Caco-2 (cell line): Measurements from ENCODE around the gene A2M. TPM values are rescaled to one million over a fixed set of nuclear protein-coding genes. Genes with fewer than 3 reads are reported as not detected.

Experiments used
- BruUV-seq: library from RNA; stranded (reverse); fragments of 400-500 nt; replicated peaks from 2 replicates; lab custom pipeline; 2021; lab: Mats Ljungman, UMichigan
- CTCF ChIA-PET: fragments of 300-600 bp; sonication (Branson Sonifier 250); formaldehyde crosslinking; loops from one replicate; lab custom pipeline; 2022; ENCODE audit warnings: antibody characterized with exemption; lab: Charles Lee
- POLR2A ChIA-PET: fragments of 300-600 bp; sonication (Branson Sonifier 250); formaldehyde crosslinking; loops from one replicate; lab custom pipeline; 2022; ENCODE audit warnings: antibody characterized with exemption; lab: Charles Lee
- DNase-seq, 2 experiments: peaks; one replicate each; pipeline versions ENCODE4 v3.0.0 to v3.0.0-alpha.2; 2020 to 2022
- H3K27me3 ChIP-seq: replicated peaks from 2 replicates; pipeline ENCODE4 v1.6.0; 2011; ENCODE audit warnings: low read length; ENCODE audit not compliant: control insufficient read depth, insufficient read depth
- H3K36me3 ChIP-seq: 2 replicates; pipeline ENCODE4 v1.5.1; 2011; ENCODE audit warnings: low read length; ENCODE audit not compliant: control insufficient read depth, insufficient read depth
- H3K4me1 ChIP-seq: fragments of 250-450 bp; sonication (Bioruptor Pico); 2 replicates; pipeline ENCODE4 v1.5.1; 2020; ENCODE audit warnings: mild to moderate bottlenecking
- H3K4me3 ChIP-seq: 2 replicates; pipeline ENCODE4 v1.5.1; 2011; ENCODE audit warnings: low read depth, mild to moderate bottlenecking, control low read depth, low read length
- H3K9me3 ChIP-seq: fragments of 250-450 bp; sonication (Bioruptor Pico); 2 replicates; pipeline ENCODE4 v1.5.1; 2020; ENCODE audit warnings: mild to moderate bottlenecking, moderate library complexity
- H3K27ac Mint-ChIP-seq: one replicate; pipeline ENCODE4 v1.8.0; 2022; ENCODE audit warnings: mixed read lengths; ENCODE audit not compliant: unreplicated experiment
- H3K27me3 Mint-ChIP-seq: one replicate; pipeline ENCODE4 v1.8.0; 2022; ENCODE audit warnings: mixed read lengths; ENCODE audit not compliant: insufficient read depth, unreplicated experiment
- H3K36me3 Mint-ChIP-seq: one replicate; pipeline ENCODE4 v1.8.0; 2022; ENCODE audit warnings: mild to moderate bottlenecking, mixed read lengths; ENCODE audit not compliant: insufficient read depth, unreplicated experiment
- H3K4me1 Mint-ChIP-seq: one replicate; pipeline ENCODE4 v1.8.0; 2022; ENCODE audit warnings: low read depth, mixed read lengths; ENCODE audit not compliant: unreplicated experiment
- H3K4me3 Mint-ChIP-seq: one replicate; pipeline ENCODE4 v1.8.0; 2022; ENCODE audit warnings: mild to moderate bottlenecking, moderate library complexity, mixed read lengths; ENCODE audit not compliant: unreplicated experiment
- H3K9me3 Mint-ChIP-seq: one replicate; pipeline ENCODE4 v1.8.0; 2022; ENCODE audit warnings: mixed read lengths; ENCODE audit not compliant: unreplicated experiment
- CTCF ChIP-seq, 2 experiments: fragments of 200-600 bp in 1 of 2; IDR thresholded peaks; 1 replicate in 1 of 2; 2 replicates in 1 of 2; pipeline versions ENCODE4 v1.5.1 to v1.8.0; 2011 to 2022; ENCODE audit warnings: antibody characterized with exemption in 1 of 2, control low read depth in 1 of 2, inconsistent platforms in 1 of 2, low read depth in 1 of 2, low read length in 1 of 2, mild to moderate bottlenecking in 1 of 2, moderate library complexity in 1 of 2; ENCODE audit not compliant: insufficient read depth in 1 of 2, severe bottlenecking in 1 of 2, unreplicated experiment in 1 of 2
- intact Hi-C: fragments of 100-400 bp; cut with micrococcal nuclease; formaldehyde crosslinking; loops from one replicate; pipeline ENCODE4 v1.10.0; 2022; ENCODE audit not compliant: unreplicated experiment
- total RNA-seq: library from RNA; stranded (reverse); gene quantifications from 2 replicates; pipeline ENCODE4 v1.2.3, GENCODE V29; 2022

A2M gene
- total RNA-seq, 1 experiment from 2014 or later: 1.00 TPM

- no peaks in the 10 kb centered on the region for H3K27me3 ChIP-seq
- Mint-ChIP-seq H3K4me3 (no peak overlapping the region), H3K27ac (no peak overlapping the region), H3K9me3 (peaks cover 30% of the 10 kb centered on the region), H3K36me3 (no peaks in the 10 kb centered on the region), H3K4me1 (no peaks in the 10 kb centered on the region), H3K27me3 (no peaks in the 10 kb centered on the region)
- intact Hi-C loops: no loop called here
- no peak overlapping the region for H3K4me3 ChIP-seq
- H3K9me3 ChIP-seq: peaks cover 16% of the 10 kb centered on the region
- CTCF ChIA-PET: no interaction called here
- TF ChIP-seq CTCF (IDR thresholded peaks at IDR 0.05; ENCODE audit: insufficient read depth in 1 of 2, low read depth in 1 of 2, low read length in 1 of 2, severe bottlenecking in 1 of 2, unreplicated experiment in 1 of 2): no peak
- H3K36me3 ChIP-seq: no peaks in the 10 kb centered on the region
- H3K4me1 ChIP-seq: no peaks in the 10 kb centered on the region
- BruUV-seq: no TSS peak
- POLR2A ChIA-PET: no interaction called here
- DNase-seq: no peak
Observed at GRCh38 chr12:9084417-9084816, 31.3 kb downstream of the A2M start.

- no peak overlapping the region for H3K27ac Mint-ChIP-seq
- no peaks in the 10 kb centered on the region for H3K27me3 ChIP-seq
- no peaks in the 10 kb centered on the region for H3K36me3 ChIP-seq
- H3K4me1 ChIP-seq: no peaks in the 10 kb centered on the region
- peaks cover 30% of the 10 kb centered on the region for H3K9me3 Mint-ChIP-seq
- BruUV-seq: no TSS peak
- ChIA-PET CTCF (no interaction called here), POLR2A (no interaction called here)
- DNase-seq: no peak
- no peaks in the 10 kb centered on the region for H3K4me1 Mint-ChIP-seq
- TF ChIP-seq CTCF (IDR thresholded peaks at IDR 0.05; ENCODE audit: insufficient read depth in 1 of 2, low read depth in 1 of 2, low read length in 1 of 2, severe bottlenecking in 1 of 2, unreplicated experiment in 1 of 2): no peak
- peaks cover 16% of the 10 kb centered on the region for H3K9me3 ChIP-seq
- intact Hi-C loops: no loop called here
- no peak overlapping the region for H3K4me3 ChIP-seq
- no peaks in the 10 kb centered on the region for H3K36me3 Mint-ChIP-seq
- no peak overlapping the region for H3K4me3 Mint-ChIP-seq
- no peaks in the 10 kb centered on the region for H3K27me3 Mint-ChIP-seq
Observed at GRCh38 chr12:9083793-9084192, 31.9 kb downstream of the A2M start.

- intact Hi-C loops: no loop called here
- Histone ChIP-seq H3K27me3 (no peaks in the 10 kb centered on the region), H3K4me1 (no peaks in the 10 kb centered on the region), H3K9me3 (peaks cover 16% of the 10 kb centered on the region), H3K4me3 (no peak overlapping the region), H3K36me3 (no peaks in the 10 kb centered on the region)
- peaks cover 30% of the 10 kb centered on the region for H3K9me3 Mint-ChIP-seq
- no peak overlapping the region for H3K4me3 Mint-ChIP-seq
- no peaks in the 10 kb centered on the region for H3K27me3 Mint-ChIP-seq
- H3K27ac Mint-ChIP-seq: no peak overlapping the region
- ChIA-PET CTCF (no interaction called here), POLR2A (no interaction called here)
- H3K36me3 Mint-ChIP-seq: no peaks in the 10 kb centered on the region
- no peak for TF ChIP-seq CTCF (IDR thresholded peaks at IDR 0.05; ENCODE audit: insufficient read depth in 1 of 2, low read depth in 1 of 2, low read length in 1 of 2, severe bottlenecking in 1 of 2, unreplicated experiment in 1 of 2)
- no peak for DNase-seq
- BruUV-seq: no TSS peak
- no peaks in the 10 kb centered on the region for H3K4me1 Mint-ChIP-seq
Observed at GRCh38 chr12:9081667-9082427, 33.9 kb downstream of the A2M start.
